WTC11 (cell line): ENCODE data around the gene C10orf71. TPM values are rescaled to one million over a fixed set of nuclear protein-coding genes. Genes with fewer than 3 reads are reported as not detected.

Source experiments
- ATAC-seq: fragments of 200-7000 bp; cut with Tn5 transposase; 2 replicates; pipeline ENCODE4 v1.10.0; 2021; ENCODE audit warnings: mild to moderate bottlenecking, moderate library complexity
- CTCF ChIA-PET: fragments of 300-600 bp; sonication (Branson Sonifier 250); formaldehyde crosslinking; loops from one replicate; lab custom pipeline; 2021; ENCODE audit warnings: antibody characterized with exemption; lab: Charles Lee
- POLR2A ChIA-PET: fragments of 350-600 bp; sonication (Branson Sonifier 250); formaldehyde crosslinking; loops from one replicate; lab custom pipeline; 2021; ENCODE audit warnings: antibody characterized with exemption; lab: Charles Lee
- DNase-seq: peaks from one replicate; pipeline ENCODE4 v3.0.0; 2021; ENCODE audit warnings: low spot score
- H3K27ac Mint-ChIP-seq: 2 replicates; pipeline ENCODE4 v1.8.0; 2021; ENCODE audit warnings: mixed read lengths
- H3K27me3 Mint-ChIP-seq: 2 replicates; pipeline ENCODE4 v1.8.0; 2021; ENCODE audit warnings: low read depth, mild to moderate bottlenecking, moderate library complexity, mixed read lengths
- H3K36me3 Mint-ChIP-seq: 2 replicates; pipeline ENCODE4 v1.8.0; 2021; ENCODE audit warnings: mixed read lengths
- H3K4me1 Mint-ChIP-seq: 2 replicates; pipeline ENCODE4 v1.8.0; 2022; ENCODE audit warnings: mixed read lengths
- H3K4me3 Mint-ChIP-seq: 2 replicates; pipeline ENCODE4 v1.8.0; 2021; ENCODE audit warnings: mild to moderate bottlenecking, moderate library complexity, mixed read lengths
- H3K9me3 Mint-ChIP-seq: 2 replicates; pipeline ENCODE4 v1.8.0; 2021; ENCODE audit warnings: mixed read lengths
- AFF4 ChIP-seq: sonication (generic); formaldehyde crosslinking; IDR thresholded peaks from 2 replicates; pipeline ENCODE4 v1.8.1; 2023; ENCODE audit warnings: mild to moderate bottlenecking, missing genetic modification reagents, borderline replicate concordance
- ATF3 ChIP-seq: sonication (generic); formaldehyde crosslinking; conservative IDR thresholded peaks from 2 replicates; pipeline ENCODE4 v1.8.1; 2022; ENCODE audit warnings: mild to moderate bottlenecking, missing genetic modification reagents
- HMGA2 ChIP-seq: fragments of 250-450 bp; sonication (Bioruptor Pico); IDR thresholded peaks from 2 replicates; pipeline ENCODE4 v1.4.0; 2021; ENCODE audit warnings: mild to moderate bottlenecking, moderate library complexity
- HMGXB4 ChIP-seq: sonication (generic); formaldehyde crosslinking; IDR thresholded peaks from 2 replicates; pipeline ENCODE4 v1.8.1; 2023; ENCODE audit warnings: mild to moderate bottlenecking, moderate library complexity, missing genetic modification reagents
- MLX ChIP-seq: sonication (generic); formaldehyde crosslinking; IDR thresholded peaks from 2 replicates; pipeline ENCODE4 v1.8.1; 2023; ENCODE audit warnings: mild to moderate bottlenecking, missing genetic modification reagents, moderate library complexity
- MYBL2 ChIP-seq: sonication (generic); formaldehyde crosslinking; IDR thresholded peaks from 2 replicates; pipeline ENCODE4 v1.8.1; 2023; ENCODE audit warnings: mild to moderate bottlenecking, moderate library complexity, missing genetic modification reagents
- NFATC4 ChIP-seq: fragments of 250-450 bp; sonication (Bioruptor Pico); IDR thresholded peaks from 2 replicates; pipeline ENCODE4 v1.9.0; 2021; ENCODE audit warnings: mild to moderate bottlenecking
- NFE2L1 ChIP-seq: sonication (generic); formaldehyde crosslinking; IDR thresholded peaks from 2 replicates; pipeline ENCODE4 v1.8.1; 2023; ENCODE audit warnings: missing genetic modification reagents
- PRDM15 ChIP-seq: sonication (generic); formaldehyde crosslinking; IDR thresholded peaks from 2 replicates; pipeline ENCODE4 v1.8.0; 2022; ENCODE audit warnings: missing genetic modification reagents
- PRRX2 ChIP-seq: fragments of 250-450 bp; sonication (Bioruptor Pico); IDR thresholded peaks from 2 replicates; pipeline ENCODE4 v1.8.0; 2021; ENCODE audit warnings: mild to moderate bottlenecking
- RELA ChIP-seq: sonication (generic); formaldehyde crosslinking; IDR thresholded peaks from 2 replicates; pipeline ENCODE4 v1.8.1; 2022; ENCODE audit warnings: missing genetic modification reagents, mild to moderate bottlenecking, borderline replicate concordance
- SMAD3 ChIP-seq: sonication (generic); formaldehyde crosslinking; IDR thresholded peaks from 2 replicates; pipeline ENCODE4 v1.8.0; 2022; ENCODE audit warnings: missing genetic modification reagents, mild to moderate bottlenecking, borderline replicate concordance
- ZNF263 ChIP-seq: sonication (generic); formaldehyde crosslinking; IDR thresholded peaks from 2 replicates; pipeline ENCODE4 v1.8.1; 2022; ENCODE audit warnings: low read depth, mild to moderate bottlenecking, moderate library complexity, missing genetic modification reagents
- ZNF396 ChIP-seq: fragments of 250-450 bp; sonication (Bioruptor Pico); IDR thresholded peaks from 2 replicates; pipeline ENCODE4 v1.8.0; 2021; ENCODE audit warnings: mild to moderate bottlenecking, moderate library complexity, borderline replicate concordance
- total RNA-seq: library from RNA; stranded (reverse); gene quantifications from 3 replicates; pipeline ENCODE4 v1.2.3, GENCODE V29; 2021

Gene C10orf71
- total RNA-seq, 1 experiment from 2014 or later: not detected

GRCh38 chr10:49271346-49271745 lies 27.6 kb upstream of the C10orf71 start:
- DNase-seq: no peak
- CTCF ChIA-PET: interaction anchor here (1.6 kb wide), 1 partner anchor 137 kb away, joined by 3 read pairs; no protein-coding TSS in a partner anchor

GRCh38 chr10:49272251-49273081 lies 26.5 kb upstream of the C10orf71 start:
- DNase-seq: no peak
- H3K9me3 Mint-ChIP-seq: peaks cover 14% of the 10 kb centered on the region
- no peaks in the 10 kb centered on the region; the same call in 1 of the 2 replicates for H3K27me3 Mint-ChIP-seq
- H3K4me3 Mint-ChIP-seq: no peak overlapping the region
- H3K27ac Mint-ChIP-seq: no peak overlapping the region
- H3K36me3 Mint-ChIP-seq: peaks cover 5% of the 10 kb centered on the region
- POLR2A ChIA-PET: no interaction called here
- TF ChIP-seq MYBL2 (CRISPR knock-in tag) (no peak), NFE2L1 (CRISPR knock-in tag) (no peak), HMGXB4 (CRISPR knock-in tag) (no peak), AFF4 (CRISPR knock-in tag) (no peak), RELA (no peak), ZNF263 (CRISPR knock-in tag) (no peak), ATF3 (CRISPR knock-in tag) (no peak), PRDM15 (no peak), MLX (CRISPR knock-in tag) (no peak), HMGA2 (CRISPR knock-in tag) (no peak), ZNF396 (CRISPR knock-in tag) (no peak)
- TF ChIP-seq, all 79 proteins: peak for 0
- H3K4me1 Mint-ChIP-seq: no peaks in the 10 kb centered on the region
- CTCF ChIA-PET: interaction anchor here (1.2 to 1.6 kb wide), 2 partner anchors 135 to 136 kb away, joined by 3 to 7 read pairs; no protein-coding TSS in a partner anchor
- ATAC-seq: no peak

More at GRCh38 chr10:49271346-49271745, 27.6 kb upstream of the C10orf71 start:
- peaks cover 21% of the 10 kb centered on the region for H3K9me3 Mint-ChIP-seq
- TF ChIP-seq SMAD3 (CRISPR knock-in tag) (no peak), PRRX2 (no peak), NFE2L1 (CRISPR knock-in tag) (no peak), NFATC4 (CRISPR knock-in tag) (no peak)
- TF ChIP-seq, all 79 proteins: peak for 0
- Mint-ChIP-seq H3K4me3 (no peak overlapping the region), H3K27me3 (peaks cover under 1% of the 10 kb centered on the region), H3K36me3 (peaks cover 10% of the 10 kb centered on the region), H3K27ac (no peak overlapping the region), H3K4me1 (no peaks in the 10 kb centered on the region)
- POLR2A ChIA-PET: no interaction called here
- no peak for ATAC-seq
